ENCODE data around the gene DDX53. TPM values are rescaled to one million over a fixed set of nuclear protein-coding genes. Genes with fewer than 3 reads are reported as not detected.

The DDX53 gene
- total and polyA plus RNA-seq, 9 of the 15 experiments (the other 6 are each of a cell fraction or from before 2014, with no cell fraction given) = 0.25 to 3.3 (median 2.4) TPM

- TF ChIP-seq ZNF740 (CRISPR knock-in tag; IDR thresholded peaks at IDR 0.05) (no peak), ZNF740 (tag; IDR thresholded peaks at IDR 0.05) (no peak)
Observed at GRCh38 chrX:22969411-22969810, 30.3 kb upstream of the DDX53 start (continued).

- H3K4me3 ChIP-seq = no peak overlapping the region
- no peak overlapping the region for H2AFZ ChIP-seq (ENCODE audit: low read depth, low read length)
- CTCF ChIA-PET (ENCODE audit: low intra/inter-chr PET ratio) = no interaction called here
- FAIRE-seq (no peak), DNase-seq (ENCODE audit: extremely low read depth in 1 of 4, low spot score in 3 of 4) (no peak), ATAC-seq (no peak)
- H3K9ac ChIP-seq (ENCODE audit: insufficient read depth in 1 of 2, low read depth in 2 of 2, low read length in 2 of 2) = no peak overlapping the region
- H3K4me1 ChIP-seq (replicated peaks in 1 of 2; ENCODE audit: control insufficient read depth in 2 of 2, insufficient read depth in 2 of 2, low read length in 2 of 2) = no peaks in the 10 kb centered on the region
- no peaks in the 10 kb centered on the region; the same call in 1 of the 2 replicates for H3K9me3 ChIP-seq (replicated peaks; ENCODE audit: control insufficient read depth, insufficient read depth, low read depth, low read length)
- H3K9me1 ChIP-seq (ENCODE audit: control insufficient read depth, insufficient read depth, low read length) = no peaks in the 10 kb centered on the region
- intact Hi-C loops (cut with micrococcal nuclease) = no loop called here
- no TSS peak for BruUV-seq (replicated peaks)
- POLR2A ChIA-PET = no interaction called here
- H3K36me3 ChIP-seq (ENCODE audit: control insufficient read depth, insufficient read depth, low read length) = no peaks in the 10 kb centered on the region
- H3K27ac ChIP-seq (ENCODE audit: extremely low read depth, low read depth, low read length) = no peak overlapping the region
- H4K20me1 ChIP-seq (replicated peaks; ENCODE audit: control insufficient read depth, insufficient read depth, low read length) = no peaks in the 10 kb centered on the region
- H3K27me3 ChIP-seq (ENCODE audit: control insufficient read depth in 2 of 2, insufficient read depth in 2 of 2, low read length in 2 of 2) = no peaks in the 10 kb centered on the region
- H3K79me2 ChIP-seq (ENCODE audit: control insufficient read depth, insufficient read depth, low read length) = no peaks in the 10 kb centered on the region
- no peak overlapping the region for H3K4me2 ChIP-seq (ENCODE audit: insufficient read depth, low read length)
- in situ Hi-C loops (cut with MboI) = no loop called here
- WGBS (ENCODE audit: insufficient coverage, low coverage, missing lambda C conversion rate) = 0% methylated on average over 1 of the region's 1 CpG
- TF ChIP-seq ZBTB43 (CRISPR knock-in tag; IDR thresholded peaks at IDR 0.05) = no peak
- TF ChIP-seq ATF6 (CRISPR knock-in tag; IDR thresholded peaks at IDR 0.05) = no peak
- TF ChIP-seq PHF21A (IDR thresholded peaks at IDR 0.05; ENCODE audit: borderline replicate concordance, low read depth) = no peak
- no peak for TF ChIP-seq RFX7 (CRISPR knock-in tag; IDR thresholded peaks at IDR 0.05)
- no peak for TF ChIP-seq RBM39 (optimal IDR thresholded peaks at IDR 0.05; ENCODE audit: low read depth, low read length)
- TF ChIP-seq EGR1 (conservative IDR thresholded peaks at IDR 0.05) = no peak
- no peak for TF ChIP-seq PKNOX1 (IDR thresholded peaks at IDR 0.05)
- TF ChIP-seq THAP7 (CRISPR knock-in tag; IDR thresholded peaks at IDR 0.05) = no peak
- no peak for TF ChIP-seq RCOR1 (IDR thresholded peaks at IDR 0.05; ENCODE audit: borderline replicate concordance in 1 of 2, low read depth in 2 of 2, low read length in 2 of 2)
- TF ChIP-seq NR2C2 (CRISPR knock-in tag; IDR thresholded peaks at IDR 0.05) = no peak
- no peak for TF ChIP-seq NR2C2 (tag; IDR thresholded peaks at IDR 0.05)
Observed at GRCh38 chrX:22970861-22971260, 28.9 kb upstream of the DDX53 start.
